Ishikawa (cell line): ENCODE data around the gene RCOR1.

Experiments
- CEBPB ChIP-seq: IDR thresholded peaks from 2 replicates; pipeline ENCODE4 v1.6.1; 2012
- CREB1 ChIP-seq: IDR thresholded peaks from 2 replicates; pipeline ENCODE4 v1.6.1; 2012; ENCODE audit warnings: low read depth
- EGR1 ChIP-seq: IDR thresholded peaks from 2 replicates; pipeline ENCODE4 v1.6.1; 2012
- EP300 ChIP-seq: IDR thresholded peaks from 2 replicates; pipeline ENCODE4 v1.6.1; 2012; ENCODE audit warnings: borderline replicate concordance
- FOXM1 ChIP-seq: IDR thresholded peaks from 2 replicates; pipeline ENCODE4 v1.6.1; 2012; ENCODE audit warnings: low read depth, borderline replicate concordance
- MAX ChIP-seq: IDR thresholded peaks from 2 replicates; pipeline ENCODE4 v1.6.1; 2012
- NFIC ChIP-seq: IDR thresholded peaks from 2 replicates; pipeline ENCODE4 v1.6.1; 2012
- RAD21 ChIP-seq: IDR thresholded peaks from 2 replicates; pipeline ENCODE4 v1.6.1; 2012; ENCODE audit warnings: low read depth
- REST ChIP-seq: IDR thresholded peaks from 2 replicates; pipeline ENCODE4 v1.6.1; 2012; ENCODE audit warnings: low read depth, mild to moderate bottlenecking
- TAF1 ChIP-seq: IDR thresholded peaks from 2 replicates; pipeline ENCODE4 v1.6.1; 2012; ENCODE audit warnings: low read depth, mild to moderate bottlenecking
- TCF12 ChIP-seq: IDR thresholded peaks from 2 replicates; pipeline ENCODE4 v1.6.1; 2012; ENCODE audit warnings: low read depth
- USF1 ChIP-seq: IDR thresholded peaks from 2 replicates; pipeline ENCODE4 v1.6.1; 2012
- YY1 ChIP-seq: IDR thresholded peaks from 2 replicates; pipeline ENCODE4 v1.6.1; 2012; ENCODE audit warnings: low read depth
- ZBTB7A ChIP-seq: IDR thresholded peaks from 2 replicates; pipeline ENCODE4 v1.6.1; 2012; ENCODE audit warnings: low read depth

GRCh38 chr14:102591372-102591943 lies 991 bp upstream of the RCOR1 start:
- TF ChIP-seq TCF12 (no peak), CREB1 (no peak), TAF1 (no peak), YY1 (no peak), RAD21 (no peak), ZBTB7A (no peak), EGR1 (no peak), CEBPB (no peak), MAX (no peak), EP300 (no peak), REST (no peak), FOXM1 (no peak), NFIC (no peak), USF1 (no peak)
